ENCODE results near the gene CAMTA1.

DNA sequence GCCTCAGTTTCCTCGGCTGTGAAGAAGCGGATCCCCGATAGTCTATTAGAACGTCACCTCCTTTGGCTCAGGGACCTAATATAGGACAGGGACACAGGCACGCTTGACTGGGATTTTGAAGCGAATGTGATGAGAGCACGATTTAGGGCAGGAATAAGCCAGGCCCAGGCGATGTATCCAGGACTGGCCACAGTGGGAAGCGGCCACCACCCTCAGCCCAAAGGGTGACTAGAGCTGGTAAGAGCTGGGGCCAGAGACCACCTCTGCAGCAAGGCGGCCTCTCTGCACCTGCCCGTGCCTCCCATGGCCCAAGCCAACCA, 885.9 kb downstream of the CAMTA1 start:
- TF ChIP-seq, protein P1, sequence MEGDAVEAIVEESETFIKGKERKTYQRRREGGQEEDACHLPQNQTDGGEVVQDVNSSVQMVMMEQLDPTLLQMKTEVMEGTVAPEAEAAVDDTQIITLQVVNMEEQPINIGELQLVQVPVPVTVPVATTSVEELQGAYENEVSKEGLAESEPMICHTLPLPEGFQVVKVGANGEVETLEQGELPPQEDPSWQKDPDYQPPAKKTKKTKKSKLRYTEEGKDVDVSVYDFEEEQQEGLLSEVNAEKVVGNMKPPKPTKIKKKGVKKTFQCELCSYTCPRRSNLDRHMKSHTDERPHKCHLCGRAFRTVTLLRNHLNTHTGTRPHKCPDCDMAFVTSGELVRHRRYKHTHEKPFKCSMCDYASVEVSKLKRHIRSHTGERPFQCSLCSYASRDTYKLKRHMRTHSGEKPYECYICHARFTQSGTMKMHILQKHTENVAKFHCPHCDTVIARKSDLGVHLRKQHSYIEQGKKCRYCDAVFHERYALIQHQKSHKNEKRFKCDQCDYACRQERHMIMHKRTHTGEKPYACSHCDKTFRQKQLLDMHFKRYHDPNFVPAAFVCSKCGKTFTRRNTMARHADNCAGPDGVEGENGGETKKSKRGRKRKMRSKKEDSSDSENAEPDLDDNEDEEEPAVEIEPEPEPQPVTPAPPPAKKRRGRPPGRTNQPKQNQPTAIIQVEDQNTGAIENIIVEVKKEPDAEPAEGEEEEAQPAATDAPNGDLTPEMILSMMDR (IDR thresholded peaks at IDR 0.05; ENCODE audit: poor library complexity), result no peak
- TF ChIP-seq EZH2 (IDR thresholded peaks at IDR 0.05; ENCODE audit: borderline replicate concordance), result no peak
- no peak for TF ChIP-seq EZH2phosphoT487 (IDR thresholded peaks at IDR 0.05; ENCODE audit: low read depth, severe bottlenecking, unreplicated experiment)

Measured in hepatocyte (in vitro differentiated cells).